H9 (cell line): ENCODE data around the gene ECSCR. TPM values are rescaled to one million over a fixed set of nuclear protein-coding genes. Genes with fewer than 3 reads are reported as not detected.

Source experiments
- DNase-seq: peaks from one replicate; pipeline ENCODE4 v3.0.0-alpha.2; 2017
- H2AFZ ChIP-seq: one replicate; pipeline ENCODE4 v1.6.1; 2013; ENCODE audit warnings: mild to moderate bottlenecking, low read length, control low read depth, moderate library complexity
- H2AK5ac ChIP-seq: 2 replicates; pipeline ENCODE4 v1.6.1; 2013; ENCODE audit warnings: low read length, control low read depth, mixed read lengths; ENCODE audit not compliant: insufficient read length
- H2BK120ac ChIP-seq: one replicate; pipeline ENCODE4 v1.6.1; 2013; ENCODE audit warnings: low read depth, mild to moderate bottlenecking, low read length, control low read depth, inconsistent platforms; ENCODE audit not compliant: poor library complexity, severe bottlenecking
- H2BK12ac ChIP-seq: 2 replicates; pipeline ENCODE4 v1.6.1; 2013; ENCODE audit warnings: low read length, control low read depth, mixed read lengths, low read depth; ENCODE audit not compliant: insufficient read length
- H2BK15ac ChIP-seq: 2 replicates; pipeline ENCODE4 v1.6.1; 2013; ENCODE audit warnings: low read depth, low read length, control low read depth
- H2BK20ac ChIP-seq: one replicate; pipeline ENCODE4 v1.6.1; 2013; ENCODE audit warnings: low read depth, mild to moderate bottlenecking, low read length, control low read depth, inconsistent platforms; ENCODE audit not compliant: poor library complexity, severe bottlenecking
- H2BK5ac ChIP-seq: 2 replicates; pipeline ENCODE4 v1.6.1; 2013; ENCODE audit warnings: low read length, control low read depth, mixed read lengths; ENCODE audit not compliant: insufficient read length
- H3K14ac ChIP-seq: 2 replicates; pipeline ENCODE4 v1.6.1; 2013; ENCODE audit warnings: low read length, control low read depth; ENCODE audit not compliant: insufficient read depth
- H3K18ac ChIP-seq: 2 replicates; pipeline ENCODE4 v1.6.1; 2013; ENCODE audit warnings: low read depth, mild to moderate bottlenecking, mixed read lengths, low read length, control low read depth; ENCODE audit not compliant: insufficient read length
- H3K23ac ChIP-seq: 2 replicates; pipeline ENCODE4 v1.6.1; 2013; ENCODE audit warnings: low read length, control low read depth, mixed read lengths, low read depth; ENCODE audit not compliant: insufficient read length
- H3K23me2 ChIP-seq: 2 replicates; pipeline ENCODE4 v1.6.1; 2013; ENCODE audit warnings: low read depth, mild to moderate bottlenecking, mixed read lengths, low read length, control low read depth; ENCODE audit not compliant: insufficient read length, poor library complexity, severe bottlenecking
- H3K27ac ChIP-seq: 2 replicates; pipeline ENCODE4 v1.5.1; 2013; ENCODE audit warnings: low read length, control low read depth, mixed read lengths, low read depth; ENCODE audit not compliant: insufficient read length
- H3K27me3 ChIP-seq: 2 replicates; pipeline ENCODE4 v1.6.1; 2013; ENCODE audit warnings: low read length, control low read depth, inconsistent platforms; ENCODE audit not compliant: insufficient read depth
- H3K4ac ChIP-seq: 2 replicates; pipeline ENCODE4 v1.6.1; 2013; ENCODE audit warnings: low read depth, mild to moderate bottlenecking, control low read depth, inconsistent platforms, low read length, moderate library complexity
- H3K4me1 ChIP-seq: 2 replicates; pipeline ENCODE4 v1.6.1; 2013; ENCODE audit warnings: low read length, control low read depth, inconsistent platforms; ENCODE audit not compliant: insufficient read depth
- H3K4me2 ChIP-seq: 2 replicates; pipeline ENCODE4 v1.6.1; 2013; ENCODE audit warnings: low read length, control low read depth, mixed read lengths; ENCODE audit not compliant: insufficient read length, insufficient read depth
- H3K56ac ChIP-seq: 2 replicates; pipeline ENCODE4 v1.6.1; 2013; ENCODE audit warnings: low read depth, mild to moderate bottlenecking, mixed read lengths, low read length, control low read depth; ENCODE audit not compliant: insufficient read length
- H3K79me1 ChIP-seq: 2 replicates; pipeline ENCODE4 v1.6.1; 2013; ENCODE audit warnings: low read depth, mild to moderate bottlenecking, moderate library complexity, low read length, control low read depth, inconsistent platforms; ENCODE audit not compliant: insufficient read depth, poor library complexity, severe bottlenecking
- H3K79me2 ChIP-seq: 2 replicates; pipeline ENCODE4 v1.6.1; 2013; ENCODE audit warnings: low read length, control low read depth, inconsistent platforms; ENCODE audit not compliant: insufficient read depth
- H3K9ac ChIP-seq: 2 replicates; pipeline ENCODE4 v1.6.1; 2013; ENCODE audit warnings: low read length, control low read depth, mixed read lengths; ENCODE audit not compliant: insufficient read length; ENCODE audit errors: extremely low read depth
- H3K9me3 ChIP-seq: one replicate; pipeline ENCODE4 v1.6.1; 2013; ENCODE audit warnings: low read depth, low read length, inconsistent platforms; ENCODE audit not compliant: control insufficient read depth
- H3T11ph ChIP-seq: one replicate; pipeline ENCODE4 v1.6.1; 2013; ENCODE audit warnings: mild to moderate bottlenecking, low read length, control low read depth, inconsistent platforms
- H4K20me1 ChIP-seq: one replicate; pipeline ENCODE4 v1.6.1; 2013; ENCODE audit not compliant: control insufficient read depth, insufficient read length, insufficient read depth
- H4K5ac ChIP-seq: 2 replicates; pipeline ENCODE4 v1.6.1; 2013; ENCODE audit warnings: low read depth, mild to moderate bottlenecking, mixed read lengths, low read length, control low read depth; ENCODE audit not compliant: insufficient read length
- H4K8ac ChIP-seq: replicated peaks from 2 replicates; pipeline ENCODE4 v1.6.1; 2013; ENCODE audit warnings: low read length, control low read depth, mixed read lengths, low read depth; ENCODE audit not compliant: insufficient read length
- H4K91ac ChIP-seq: 2 replicates; pipeline ENCODE4 v1.6.1; 2013; ENCODE audit warnings: low read depth, mild to moderate bottlenecking, moderate library complexity, mixed read lengths, low read length, control low read depth; ENCODE audit not compliant: insufficient read length
- H3K27ac Mint-ChIP-seq, 3 experiments: 2 replicates in 2 of 3; 3 replicates in 1 of 3; pipeline ENCODE4 v1.8.0; 2020 to 2021; ENCODE audit warnings: mixed read lengths in 3 of 3, mild to moderate bottlenecking in 1 of 3, moderate library complexity in 1 of 3
- H3K27me3 Mint-ChIP-seq: 2 replicates; pipeline ENCODE4 v1.8.0; 2021; ENCODE audit warnings: low read depth, mild to moderate bottlenecking, moderate library complexity, mixed read lengths
- H3K36me3 Mint-ChIP-seq, 3 experiments: 2 replicates in 2 of 3; 3 replicates in 1 of 3; pipeline ENCODE4 v1.8.0; 2020 to 2021; ENCODE audit warnings: low read depth in 3 of 3, mixed read lengths in 3 of 3; ENCODE audit not compliant: insufficient read depth in 1 of 3
- H3K4me1 Mint-ChIP-seq, 2 experiments: 2 replicates each; pipeline ENCODE4 v1.8.0; 2020; ENCODE audit warnings: mixed read lengths in 2 of 2
- H3K4me3 Mint-ChIP-seq, 2 experiments: 2 replicates in 1 of 2; 3 replicates in 1 of 2; pipeline ENCODE4 v1.8.0; 2020 to 2021; ENCODE audit warnings: mild to moderate bottlenecking in 2 of 2, mixed read lengths in 2 of 2, moderate library complexity in 1 of 2
- H3K9me3 Mint-ChIP-seq, 2 experiments: 2 replicates in 1 of 2; 3 replicates in 1 of 2; pipeline ENCODE4 v1.8.0; 2020; ENCODE audit warnings: mild to moderate bottlenecking in 2 of 2, mixed read lengths in 2 of 2, moderate library complexity in 1 of 2
- CTCF ChIP-seq: fragments of 200-600 bp; sonication (generic); conservative IDR thresholded peaks from 3 replicates; pipeline ENCODE4 v1.8.0; 2021; ENCODE audit warnings: antibody characterized with exemption, mild to moderate bottlenecking
- WGBS: extraction: QIAGEN DNeasy Blood & Tissue Kit; methylation state at CpG from one replicate; pipeline ENCODE4 v1.1.7; 2013; ENCODE audit warnings: missing lambda C conversion rate, low lambda C conversion rate, mixed read lengths; ENCODE audit not compliant: insufficient read length; ENCODE audit errors: extremely low coverage; 5-methylcytosine and 5-hydroxymethylcytosine counted together
- total RNA-seq: library from RNA; stranded (reverse); gene quantifications from 2 replicates; pipeline ENCODE4 v1.2.1, GENCODE V29; 2021

Gene ECSCR
- total RNA-seq, 1 experiment from 2014 or later = 1.6 TPM

- H3K56ac ChIP-seq = no peak overlapping the region
- H2BK20ac ChIP-seq = no peak overlapping the region
- H3K9me3 ChIP-seq = no peaks in the 10 kb centered on the region
- H3K23me2 ChIP-seq = no peaks in the 10 kb centered on the region
- no peak overlapping the region for H3K27ac ChIP-seq
- no peak overlapping the region for H4K5ac ChIP-seq
- H2BK15ac ChIP-seq = no peak overlapping the region
- no peaks in the 10 kb centered on the region for H4K20me1 ChIP-seq
- H4K8ac ChIP-seq = no peak overlapping the region
- no peak overlapping the region for H2AFZ ChIP-seq
- no peaks in the 10 kb centered on the region for H3K27me3 ChIP-seq
- H3K4me3 Mint-ChIP-seq = no peak overlapping the region
- no peaks in the 10 kb centered on the region for H3K79me1 ChIP-seq
- no peak overlapping the region for H2BK12ac ChIP-seq
- H3T11ph ChIP-seq = no peak overlapping the region
- H3K79me2 ChIP-seq = no peaks in the 10 kb centered on the region
- WGBS = 100% methylated on average over 2 of the region's 2 CpGs
- no peak overlapping the region for H3K4me2 ChIP-seq
- H3K36me3 Mint-ChIP-seq = no peaks in the 10 kb centered on the region
- TF ChIP-seq CTCF = no peak
- no peak overlapping the region for H3K23ac ChIP-seq
- H3K18ac ChIP-seq = no peak overlapping the region
- no peaks in the 10 kb centered on the region for H3K4me1 Mint-ChIP-seq
- no peak overlapping the region for H2AK5ac ChIP-seq
- no peak overlapping the region for H2BK120ac ChIP-seq
- no peaks in the 10 kb centered on the region for H3K4me1 ChIP-seq
- no peak overlapping the region for H3K4ac ChIP-seq
- H3K27me3 Mint-ChIP-seq = no peaks in the 10 kb centered on the region; the same call in 1 of the 2 replicates
- H2BK5ac ChIP-seq = no peak overlapping the region
- H3K27ac Mint-ChIP-seq = no peak overlapping the region
- H3K14ac ChIP-seq = no peak overlapping the region
- H4K91ac ChIP-seq = no peak overlapping the region
- DNase-seq = no peak
- H3K9me3 Mint-ChIP-seq = no peaks in the 10 kb centered on the region
- no peak overlapping the region for H3K9ac ChIP-seq
Observed at GRCh38 chr5:139451176-139451575, 11.4 kb downstream of the ECSCR start.
